ENCODE measurements around the gene LSM8.

GRCh38 chr7:118214051-118214832 lies 30.3 kb downstream of the LSM8 start:
- no peak for TF ChIP-seq CTCF (IDR thresholded peaks at IDR 0.05; ENCODE audit: low read depth, low read length)
- no peak for TF ChIP-seq POLR2A (IDR thresholded peaks at IDR 0.05; ENCODE audit: extremely low read depth, insufficient read length)

Data from NB4 (cell line).